OCI-LY7 (cell line): ENCODE measurements around the gene CLCA1.

Experiments
- CTCF ChIP-seq: fragments of 200-600 bp; sonication (generic); conservative IDR thresholded peaks from 2 replicates; pipeline ENCODE4 v1.5.1; 2014; ENCODE audit warnings: mild to moderate bottlenecking, antibody characterized with exemption, low read length, moderate library complexity, mixed read lengths
- EZH2phosphoT487 ChIP-seq: fragments of 200-600 bp; sonication (generic); IDR thresholded peaks from 2 replicates; pipeline ENCODE4 v1.6.1; 2018; ENCODE audit warnings: low read depth, borderline replicate concordance, mild to moderate bottlenecking, mixed run types, antibody characterized with exemption, low read length, moderate library complexity, mixed read lengths

- TF ChIP-seq CTCF (no peak), EZH2phosphoT487 (no peak)
Observed at GRCh38 chr1:86489242-86489878, 20.6 kb downstream of the CLCA1 start.
